Measurements from ENCODE around the gene USP47.

Gene USP47

GRCh38 chr11:11981364-11981763 lies 139.6 kb downstream of the USP47 start:
- no peak overlapping the region for H3K27ac ChIP-seq (ENCODE audit: low read length)
- no peak overlapping the region for H3K4me3 ChIP-seq (ENCODE audit: low read length)
- H3K27me3 ChIP-seq (ENCODE audit: control insufficient read depth, insufficient read depth, low read length) = no peaks in the 10 kb centered on the region
- peaks cover 5% of the 10 kb centered on the region for H3K4me1 ChIP-seq (ENCODE audit: control insufficient read depth, insufficient read depth, low read length)
- DNase-seq (ENCODE audit: low read depth, low spot score) = no peak
- no peaks in the 10 kb centered on the region for H3K36me3 ChIP-seq (ENCODE audit: control insufficient read depth, insufficient read depth, low read length)
- WGBS (ENCODE audit: insufficient coverage, insufficient read length) = no CpG with 5 or more reads among the region's 5 CpGs
- H3K9me3 ChIP-seq (ENCODE audit: control insufficient read depth, insufficient read depth, low read length) = no peaks in the 10 kb centered on the region

DNA sequence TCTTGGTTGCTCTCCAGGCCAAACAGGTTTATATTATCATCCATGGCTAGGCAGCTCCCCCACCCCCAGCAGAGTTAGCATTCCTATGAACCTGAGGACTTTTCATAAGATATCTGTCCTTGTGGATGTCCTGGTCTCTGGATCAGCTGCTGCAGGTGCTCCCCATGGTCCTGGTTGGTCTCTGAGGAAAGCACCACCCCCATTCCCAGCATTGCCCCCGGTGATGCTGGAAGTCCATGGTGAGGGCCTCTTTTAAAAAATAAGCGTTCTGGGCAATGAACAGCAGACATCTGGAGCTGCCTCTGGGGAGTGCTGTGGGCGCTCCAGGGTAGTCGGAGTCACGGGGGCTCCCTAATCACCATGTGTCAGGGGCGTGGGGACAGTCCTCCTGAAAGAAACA lies 140.1 kb downstream of the USP47 start:
- H3K4me3 ChIP-seq (ENCODE audit: low read length) = no peak overlapping the region
- WGBS (ENCODE audit: insufficient coverage, insufficient read length) = no CpG with 5 or more reads among the region's 6 CpGs
- no peaks in the 10 kb centered on the region for H3K9me3 ChIP-seq (ENCODE audit: control insufficient read depth, insufficient read depth, low read length)
- no peaks in the 10 kb centered on the region for H3K36me3 ChIP-seq (ENCODE audit: control insufficient read depth, insufficient read depth, low read length)
- no peaks in the 10 kb centered on the region for H3K27me3 ChIP-seq (ENCODE audit: control insufficient read depth, insufficient read depth, low read length)
- H3K4me1 ChIP-seq (ENCODE audit: control insufficient read depth, insufficient read depth, low read length) = peaks cover 6% of the 10 kb centered on the region
- no peak overlapping the region for H3K27ac ChIP-seq (ENCODE audit: low read length)
- DNase-seq (ENCODE audit: low read depth, low spot score) = no peak

GRCh38 chr11:11982461-11982860 lies 140.7 kb downstream of the USP47 start:
- no CpG with 5 or more reads among the region's 10 CpGs for WGBS (ENCODE audit: insufficient coverage, insufficient read length)
- H3K27me3 ChIP-seq (ENCODE audit: control insufficient read depth, insufficient read depth, low read length) = no peaks in the 10 kb centered on the region

DNA sequence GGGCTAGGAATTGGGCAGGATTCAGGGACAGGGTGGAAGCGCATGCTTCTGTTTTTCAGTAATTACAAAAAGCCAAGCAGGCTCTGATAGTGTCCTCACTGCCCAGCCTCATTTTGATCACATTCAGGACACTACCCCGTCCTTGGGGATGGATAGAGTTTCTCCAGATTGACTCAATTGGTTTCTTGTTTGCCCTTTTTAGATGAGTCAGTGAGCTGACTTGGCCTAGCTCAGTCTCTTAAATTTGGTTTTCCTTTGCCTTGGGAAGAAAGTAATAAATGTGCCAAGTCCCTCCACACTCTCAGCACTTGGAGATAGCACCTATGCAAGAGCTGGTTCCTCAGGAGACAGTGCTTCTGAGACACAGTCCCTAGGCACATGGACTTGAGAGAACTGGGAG lies 141.2 kb downstream of the USP47 start:
- DNase-seq (ENCODE audit: low read depth, low spot score) = no peak
- no peak overlapping the region for H3K4me3 ChIP-seq (ENCODE audit: low read length)
- no peaks in the 10 kb centered on the region for H3K27me3 ChIP-seq (ENCODE audit: control insufficient read depth, insufficient read depth, low read length)
- no peaks in the 10 kb centered on the region for H3K36me3 ChIP-seq (ENCODE audit: control insufficient read depth, insufficient read depth, low read length)
- peaks cover 2% of the 10 kb centered on the region for H3K4me1 ChIP-seq (ENCODE audit: control insufficient read depth, insufficient read depth, low read length)
- H3K9me3 ChIP-seq (ENCODE audit: control insufficient read depth, insufficient read depth, low read length) = no peaks in the 10 kb centered on the region
- no peak overlapping the region for H3K27ac ChIP-seq (ENCODE audit: low read length)
- WGBS (ENCODE audit: insufficient coverage, insufficient read length) = no CpG with 5 or more reads among the region's 2 CpGs

More at GRCh38 chr11:11982461-11982860, 140.7 kb downstream of the USP47 start:
- DNase-seq (ENCODE audit: low read depth, low spot score) = no peak
- no peak overlapping the region for H3K27ac ChIP-seq (ENCODE audit: low read length)
- peaks cover 3% of the 10 kb centered on the region for H3K4me1 ChIP-seq (ENCODE audit: control insufficient read depth, insufficient read depth, low read length)
- no peaks in the 10 kb centered on the region for H3K36me3 ChIP-seq (ENCODE audit: control insufficient read depth, insufficient read depth, low read length)
- no peak overlapping the region for H3K4me3 ChIP-seq (ENCODE audit: low read length)
- H3K9me3 ChIP-seq (ENCODE audit: control insufficient read depth, insufficient read depth, low read length) = no peaks in the 10 kb centered on the region

GRCh38 chr11:11983427-11983826 lies 141.7 kb downstream of the USP47 start:
- Histone ChIP-seq H3K4me1 (ENCODE audit: control insufficient read depth, insufficient read depth, low read length) (peaks cover 2% of the 10 kb centered on the region), H3K27ac (ENCODE audit: low read length) (no peak overlapping the region)
- WGBS (ENCODE audit: insufficient coverage, insufficient read length) = no CpG with 5 or more reads among the region's 5 CpGs

DNA sequence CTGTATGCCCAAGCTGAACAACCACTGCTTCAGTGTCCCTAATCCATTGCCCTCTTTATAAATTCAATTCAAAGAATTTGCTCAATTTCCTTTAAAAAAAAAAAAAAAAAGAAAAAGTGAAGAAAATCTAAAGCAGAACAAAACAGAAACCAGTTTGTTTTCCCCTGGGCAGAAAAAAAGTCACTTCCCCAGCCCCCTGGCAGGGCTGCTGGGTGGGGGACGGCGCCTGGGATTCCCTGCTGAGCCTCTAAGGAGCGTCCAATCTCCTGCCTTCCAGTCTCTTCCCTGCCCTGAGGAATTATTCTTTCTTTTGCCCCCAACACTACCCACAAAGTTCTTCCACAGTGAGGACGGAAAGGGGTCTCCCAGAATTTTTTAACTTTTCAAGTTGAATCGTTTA lies 142.8 kb downstream of the USP47 start:
- Histone ChIP-seq H3K4me3 (ENCODE audit: low read length) (no peak overlapping the region), H3K27me3 (ENCODE audit: control insufficient read depth, insufficient read depth, low read length) (no peaks in the 10 kb centered on the region), H3K36me3 (ENCODE audit: control insufficient read depth, insufficient read depth, low read length) (no peaks in the 10 kb centered on the region), H3K27ac (ENCODE audit: low read length) (no peak overlapping the region), H3K9me3 (ENCODE audit: control insufficient read depth, insufficient read depth, low read length) (no peaks in the 10 kb centered on the region), H3K4me1 (ENCODE audit: control insufficient read depth, insufficient read depth, low read length) (peaks cover 2% of the 10 kb centered on the region)
- WGBS (ENCODE audit: insufficient coverage, insufficient read length) = no CpG with 5 or more reads among the region's 5 CpGs
- no peak for DNase-seq (ENCODE audit: low read depth, low spot score)

More at GRCh38 chr11:11983427-11983826, 141.7 kb downstream of the USP47 start:
- no peaks in the 10 kb centered on the region for H3K9me3 ChIP-seq (ENCODE audit: control insufficient read depth, insufficient read depth, low read length)
- no peak overlapping the region for H3K4me3 ChIP-seq (ENCODE audit: low read length)
- H3K27me3 ChIP-seq (ENCODE audit: control insufficient read depth, insufficient read depth, low read length) = no peaks in the 10 kb centered on the region
- no peak for DNase-seq (ENCODE audit: low read depth, low spot score)
- H3K36me3 ChIP-seq (ENCODE audit: control insufficient read depth, insufficient read depth, low read length) = no peaks in the 10 kb centered on the region

DNA sequence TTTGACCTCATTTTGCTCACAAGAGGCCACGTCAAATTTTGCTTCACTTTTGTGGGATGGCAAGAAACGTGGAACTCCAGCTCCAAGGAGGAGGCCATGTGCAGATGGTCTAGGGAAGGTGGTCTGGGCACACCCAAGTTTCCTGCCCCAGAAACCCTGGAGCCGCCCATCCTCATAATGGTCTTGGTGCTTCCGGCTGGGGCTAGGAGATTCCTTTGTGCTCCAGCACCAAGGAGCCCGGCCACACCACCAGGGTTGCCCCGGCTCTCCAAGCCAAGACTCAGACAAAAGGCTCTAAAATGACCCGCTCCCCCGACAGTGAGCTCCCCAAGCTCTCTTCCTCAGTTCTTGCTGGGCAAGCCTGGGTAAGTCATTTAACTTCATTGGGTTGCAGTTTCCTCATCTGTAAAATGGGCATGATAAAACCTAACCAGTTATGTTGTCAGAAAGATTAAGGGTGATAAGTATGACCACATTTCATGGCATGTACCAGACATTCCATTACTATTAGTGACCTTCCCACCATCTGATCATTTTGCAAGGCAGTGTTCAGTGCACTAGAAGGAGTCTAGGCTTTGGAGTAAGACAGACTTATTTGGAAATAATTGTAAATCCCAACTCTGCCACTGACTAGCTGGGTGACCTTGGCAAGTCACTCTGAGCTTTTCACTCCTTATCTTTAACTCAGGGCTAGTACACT lies 143.4 kb downstream of the USP47 start:
- no peak overlapping the region for H3K27ac ChIP-seq (ENCODE audit: low read length)
- no peak for DNase-seq (ENCODE audit: low read depth, low spot score)
- H3K36me3 ChIP-seq (ENCODE audit: control insufficient read depth, insufficient read depth, low read length) = no peaks in the 10 kb centered on the region
- no peaks in the 10 kb centered on the region for H3K27me3 ChIP-seq (ENCODE audit: control insufficient read depth, insufficient read depth, low read length)
- WGBS (ENCODE audit: insufficient coverage, insufficient read length) = no CpG with 5 or more reads among the region's 8 CpGs
- H3K9me3 ChIP-seq (ENCODE audit: control insufficient read depth, insufficient read depth, low read length) = no peaks in the 10 kb centered on the region
- H3K4me3 ChIP-seq (ENCODE audit: low read length) = no peak overlapping the region
- H3K4me1 ChIP-seq (ENCODE audit: control insufficient read depth, insufficient read depth, low read length) = peaks cover 2% of the 10 kb centered on the region

DNA sequence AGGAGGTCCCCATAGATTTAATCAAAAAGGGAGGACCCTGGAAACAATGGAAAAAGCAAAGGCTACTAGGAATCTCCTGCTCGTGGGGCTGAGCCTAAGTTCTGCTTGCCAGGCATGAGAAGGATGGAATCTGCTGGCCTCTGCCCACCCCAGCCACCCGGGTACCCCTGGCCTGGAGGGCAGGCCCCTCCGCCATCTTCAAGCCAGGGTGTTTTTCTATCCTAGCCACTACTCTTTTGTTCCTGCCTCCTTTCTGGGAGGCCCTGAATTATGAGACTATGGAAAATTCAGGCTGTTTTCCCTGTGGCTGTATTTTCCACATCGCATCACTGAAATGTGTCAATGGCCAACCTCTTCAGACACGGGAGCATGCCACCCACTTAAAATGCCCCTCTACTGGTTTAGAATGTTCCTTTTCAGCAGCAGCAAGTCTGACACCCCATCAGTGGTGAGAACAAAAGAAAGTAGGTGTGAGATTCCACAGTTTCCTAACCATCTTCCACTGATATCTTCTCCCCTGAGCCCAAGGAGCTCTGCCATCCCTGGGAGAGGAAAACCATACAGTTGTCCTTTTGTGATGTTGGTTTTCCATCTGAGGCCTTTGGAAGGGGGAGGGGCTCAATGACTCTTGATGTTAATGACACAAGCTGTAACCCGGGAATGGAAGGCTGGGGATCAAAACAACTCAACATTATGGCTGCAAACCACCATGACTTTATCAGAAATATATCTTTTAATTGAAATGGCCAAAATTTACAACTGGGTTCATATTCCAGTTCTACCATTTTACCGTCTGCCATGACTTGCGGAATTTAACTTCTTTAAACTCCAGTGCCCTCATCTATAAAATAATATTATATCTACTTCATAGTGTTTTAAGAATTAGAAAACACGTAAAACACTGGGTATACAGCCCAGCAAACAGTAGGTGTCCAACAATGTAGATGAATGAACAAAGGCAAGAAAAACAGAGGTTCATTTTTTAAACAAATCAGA lies 144.5 kb downstream of the USP47 start:
- DNase-seq (ENCODE audit: low read depth, low spot score) = no peak
- no peaks in the 10 kb centered on the region for H3K27me3 ChIP-seq (ENCODE audit: control insufficient read depth, insufficient read depth, low read length)
- peaks cover 2% of the 10 kb centered on the region for H3K4me1 ChIP-seq (ENCODE audit: control insufficient read depth, insufficient read depth, low read length)
- H3K36me3 ChIP-seq (ENCODE audit: control insufficient read depth, insufficient read depth, low read length) = no peaks in the 10 kb centered on the region
- H3K4me3 ChIP-seq (ENCODE audit: low read length) = no peak overlapping the region
- no CpG with 5 or more reads among the region's 9 CpGs for WGBS (ENCODE audit: insufficient coverage, insufficient read length)
- H3K9me3 ChIP-seq (ENCODE audit: control insufficient read depth, insufficient read depth, low read length) = no peaks in the 10 kb centered on the region
- no peak overlapping the region for H3K27ac ChIP-seq (ENCODE audit: low read length)

DNA sequence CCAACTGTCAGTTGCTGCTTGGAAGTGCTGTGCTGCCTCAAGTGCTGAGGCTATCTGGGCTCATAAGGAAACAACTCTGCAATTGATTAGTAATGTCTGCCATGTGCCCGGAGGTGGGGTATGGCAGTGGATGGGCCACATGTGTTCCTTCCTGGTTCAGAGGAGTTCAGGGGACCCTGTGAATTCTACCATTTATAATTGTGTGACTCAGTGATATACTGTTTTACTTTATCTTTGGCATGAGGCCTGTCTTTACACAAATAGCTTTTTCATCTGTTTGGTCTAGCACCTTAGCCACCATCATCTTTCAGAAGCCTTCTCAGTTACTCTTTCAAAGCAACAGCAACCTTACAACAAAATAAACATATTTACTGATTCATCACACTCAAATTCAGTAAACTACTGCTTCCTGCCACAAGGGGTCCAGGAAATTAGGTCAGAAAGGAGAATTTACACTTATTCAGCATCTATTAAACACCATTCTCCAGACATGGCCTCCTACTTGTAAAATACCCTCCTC lies 145.8 kb downstream of the USP47 start:
- Histone ChIP-seq H3K27me3 (ENCODE audit: control insufficient read depth, insufficient read depth, low read length) (no peaks in the 10 kb centered on the region), H3K9me3 (ENCODE audit: control insufficient read depth, insufficient read depth, low read length) (no peaks in the 10 kb centered on the region), H3K4me3 (ENCODE audit: low read length) (no peak overlapping the region), H3K27ac (ENCODE audit: low read length) (no peak overlapping the region), H3K4me1 (ENCODE audit: control insufficient read depth, insufficient read depth, low read length) (peaks cover 2% of the 10 kb centered on the region), H3K36me3 (ENCODE audit: control insufficient read depth, insufficient read depth, low read length) (no peaks in the 10 kb centered on the region)
- WGBS (ENCODE audit: insufficient coverage, insufficient read length) = no CpG with 5 or more reads among the region's 1 CpG
- no peak for DNase-seq (ENCODE audit: low read depth, low spot score)

DNA sequence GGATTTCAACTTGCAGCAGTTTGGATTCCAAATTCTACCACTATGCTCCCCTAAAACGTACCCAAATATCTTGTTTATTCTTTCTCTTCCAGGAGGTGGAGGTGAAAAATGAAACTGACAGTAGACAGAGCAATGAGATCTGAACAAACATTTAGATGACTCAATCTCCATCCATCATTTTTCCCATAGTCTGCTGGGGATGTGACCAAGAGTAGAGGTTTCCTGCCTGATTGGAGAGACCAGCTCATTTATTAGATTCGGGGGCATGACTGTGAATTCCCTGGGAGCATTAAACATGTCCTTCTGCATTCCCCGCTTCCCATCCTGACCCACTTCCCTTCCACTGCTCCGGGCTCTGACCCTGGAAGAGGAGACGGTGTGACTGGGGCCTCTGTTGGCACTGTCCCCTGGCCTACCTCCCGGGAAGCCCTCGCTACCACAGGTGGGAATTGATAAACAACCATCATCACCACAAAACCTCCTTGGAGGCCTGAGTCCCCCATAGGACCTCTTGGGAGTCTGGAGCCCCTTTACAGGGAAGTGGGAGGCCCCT lies 146.4 kb downstream of the USP47 start:
- Histone ChIP-seq H3K4me1 (ENCODE audit: control insufficient read depth, insufficient read depth, low read length) (peaks cover 2% of the 10 kb centered on the region), H3K36me3 (ENCODE audit: control insufficient read depth, insufficient read depth, low read length) (no peaks in the 10 kb centered on the region), H3K9me3 (ENCODE audit: control insufficient read depth, insufficient read depth, low read length) (no peaks in the 10 kb centered on the region), H3K27ac (ENCODE audit: low read length) (no peak overlapping the region), H3K27me3 (ENCODE audit: control insufficient read depth, insufficient read depth, low read length) (no peaks in the 10 kb centered on the region), H3K4me3 (ENCODE audit: low read length) (no peak overlapping the region)
- DNase-seq (ENCODE audit: low read depth, low spot score) = no peak
- no CpG with 5 or more reads among the region's 7 CpGs for WGBS (ENCODE audit: insufficient coverage, insufficient read length)

Data from iPS DF 6.9 (cell line).